DND-41 (cell line): Measurements from ENCODE around the gene EPHA8.

ENCODE experiments used
- CTCF ChIP-seq: IDR thresholded peaks from 2 replicates; pipeline ENCODE4 v1.5.1; 2012; ENCODE audit warnings: borderline replicate concordance, low read length, moderate library complexity, mild to moderate bottlenecking; ENCODE audit not compliant: poor library complexity, severe bottlenecking; ENCODE audit errors: extremely low read depth
- EZH2 ChIP-seq: IDR thresholded peaks from 3 replicates; pipeline ENCODE4 v1.6.1; 2012; ENCODE audit warnings: borderline replicate concordance, low read depth, mild to moderate bottlenecking, moderate library complexity, low read length, inconsistent platforms; ENCODE audit not compliant: severe bottlenecking

GRCh38 chr1:22550021-22550420 is 13.3 kb upstream of the EPHA8 start:
- no peak for TF ChIP-seq CTCF
- TF ChIP-seq EZH2, result no peak
